GM12891 (cell line): ENCODE results near the gene FAM193A.
"Not testable (repeated sequence)": the region's sequence is repeated elsewhere in the genome, so short reads cannot be mapped to it uniquely, and the experiment has no call there.

ENCODE experiments used
- DNase-seq: peaks from one replicate; pipeline ENCODE4 v3.0.0; 2011; ENCODE audit warnings: low spot score; ENCODE audit not compliant: insufficient read length
- FAIRE-seq: peaks from 2 replicates; lab custom pipeline; 2011; peaks lifted over from hg19 to GRCh38; lab: Jason Lieb, UNC
- PAX5 ChIP-seq: IDR thresholded peaks from 2 replicates; pipeline ENCODE4 v1.6.1; 2011; ENCODE audit warnings: low read length, moderate library complexity, mild to moderate bottlenecking; ENCODE audit not compliant: insufficient read depth, severe bottlenecking
- POLR2A ChIP-seq: IDR thresholded peaks from 2 replicates; pipeline ENCODE4 v1.6.1; 2011; ENCODE audit warnings: low read depth, low read length, control low read depth
- POLR2AphosphoS5 ChIP-seq: IDR thresholded peaks from 2 replicates; pipeline ENCODE4 v1.6.1; 2011; ENCODE audit warnings: low read depth, low read length, control low read depth
- POU2F2 ChIP-seq: IDR thresholded peaks from 2 replicates; pipeline ENCODE4 v1.6.1; 2011; ENCODE audit warnings: low read depth, mild to moderate bottlenecking, control low read depth, low read length, moderate library complexity
- SPI1 ChIP-seq: IDR thresholded peaks from 2 replicates; pipeline ENCODE4 v1.6.1; 2011; ENCODE audit warnings: low read depth, low read length, control low read depth
- TAF1 ChIP-seq: IDR thresholded peaks from 2 replicates; pipeline ENCODE4 v1.6.1; 2011; ENCODE audit warnings: low read depth, low read length, control low read depth

Gene FAM193A

GRCh38 chr4:2754848-2755819 is 218.7 kb downstream of the FAM193A start:
- peak; percentile 81 for FAIRE-seq
- no peak for TF ChIP-seq POLR2A
- no peak for TF ChIP-seq PAX5
- TF ChIP-seq SPI1: no peak
- TF ChIP-seq POU2F2: no peak
- no peak for TF ChIP-seq POLR2AphosphoS5
- TF ChIP-seq TAF1: no peak
- DNase-seq: no peak

- TF ChIP-seq POLR2A (no peak; the same call in 1 of the 2 replicates), PAX5 (no peak), POU2F2 (no peak), SPI1 (no peak), TAF1 (no peak), POLR2AphosphoS5 (no peak; the same call in 1 of the 2 replicates)
- FAIRE-seq: peak; percentile 86
- peak; percentile 94 for DNase-seq
Observed at GRCh38 chr4:2755821-2756690, 219.6 kb downstream of the FAM193A start, which contains the start of gene TNIP2. TNIP2 (minus strand) TSS chr4:2756336; CDS start chr4:2756289, 47 bp downstream.

GRCh38 chr4:2756691-2757350 is 220.4 kb downstream of the FAM193A start:
- FAIRE-seq: peak; percentile 56
- TF ChIP-seq PAX5: no peak
- TF ChIP-seq TAF1: no peak
- TF ChIP-seq SPI1: no peak
- no peak for TF ChIP-seq POLR2AphosphoS5
- TF ChIP-seq POLR2A: no peak
- no peak for TF ChIP-seq POU2F2

GRCh38 chr4:2757426-2757825 is 221.0 kb downstream of the FAM193A start:
- no peak for FAIRE-seq
- TF ChIP-seq POU2F2 (no peak), PAX5 (no peak), POLR2AphosphoS5 (no peak), POLR2A (no peak), SPI1 (no peak), TAF1 (no peak)
- DNase-seq: no peak

More at GRCh38 chr4:2756691-2757350, 220.4 kb downstream of the FAM193A start:
- no peak for DNase-seq

GRCh38 chr4:2761035-2761923 is 224.8 kb downstream of the FAM193A start:
- no peak for DNase-seq
- peak; percentile 93 for FAIRE-seq
- TF ChIP-seq POLR2A (no peak), SPI1 (no peak), POLR2AphosphoS5 (no peak), PAX5 (no peak), POU2F2 (no peak), TAF1 (no peak)

- DNase-seq: no peak
- no peak for FAIRE-seq
- no peak for TF ChIP-seq POLR2AphosphoS5
- no peak for TF ChIP-seq SPI1
- no peak for TF ChIP-seq PAX5
- TF ChIP-seq POLR2A: no peak
- TF ChIP-seq POU2F2: no peak
- TF ChIP-seq TAF1: no peak
Observed at GRCh38 chr4:2762048-2762447, 225.6 kb downstream of the FAM193A start.

- not testable (repeated sequence) for DNase-seq, FAIRE-seq
Observed at GRCh38 chr4:2762486-2763370, 226.3 kb downstream of the FAM193A start.
